ENCODE results near the gene SLC6A4.

DNA sequence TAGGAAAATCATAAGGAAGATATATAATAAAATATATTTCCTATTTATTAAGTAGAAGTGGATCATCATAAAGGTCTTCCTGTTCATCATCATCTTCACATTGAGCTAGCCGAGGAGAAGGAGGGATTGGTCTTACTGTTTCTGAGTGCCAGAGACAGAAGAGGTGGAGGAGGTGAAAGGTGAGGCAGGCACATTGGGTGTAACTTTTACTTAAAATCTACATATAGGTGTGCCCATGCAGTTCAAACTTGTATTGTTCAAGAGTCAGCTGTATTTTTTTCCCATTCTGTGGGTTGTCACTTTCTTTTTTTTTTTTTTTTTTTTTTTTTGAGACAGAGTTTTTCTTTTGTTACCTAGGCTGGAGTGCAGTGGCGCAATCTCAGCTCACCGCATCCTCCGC is 84.0 kb downstream of the SLC6A4 start:
- no peak for TF ChIP-seq POLR2A (IDR thresholded peaks at IDR 0.05)
- TF ChIP-seq, protein P1, sequence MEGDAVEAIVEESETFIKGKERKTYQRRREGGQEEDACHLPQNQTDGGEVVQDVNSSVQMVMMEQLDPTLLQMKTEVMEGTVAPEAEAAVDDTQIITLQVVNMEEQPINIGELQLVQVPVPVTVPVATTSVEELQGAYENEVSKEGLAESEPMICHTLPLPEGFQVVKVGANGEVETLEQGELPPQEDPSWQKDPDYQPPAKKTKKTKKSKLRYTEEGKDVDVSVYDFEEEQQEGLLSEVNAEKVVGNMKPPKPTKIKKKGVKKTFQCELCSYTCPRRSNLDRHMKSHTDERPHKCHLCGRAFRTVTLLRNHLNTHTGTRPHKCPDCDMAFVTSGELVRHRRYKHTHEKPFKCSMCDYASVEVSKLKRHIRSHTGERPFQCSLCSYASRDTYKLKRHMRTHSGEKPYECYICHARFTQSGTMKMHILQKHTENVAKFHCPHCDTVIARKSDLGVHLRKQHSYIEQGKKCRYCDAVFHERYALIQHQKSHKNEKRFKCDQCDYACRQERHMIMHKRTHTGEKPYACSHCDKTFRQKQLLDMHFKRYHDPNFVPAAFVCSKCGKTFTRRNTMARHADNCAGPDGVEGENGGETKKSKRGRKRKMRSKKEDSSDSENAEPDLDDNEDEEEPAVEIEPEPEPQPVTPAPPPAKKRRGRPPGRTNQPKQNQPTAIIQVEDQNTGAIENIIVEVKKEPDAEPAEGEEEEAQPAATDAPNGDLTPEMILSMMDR (IDR thresholded peaks at IDR 0.05): no peak
